ENCODE results near the gene CNTD1.

GRCh38 chr17:42751628-42752027, 47.0 kb upstream of the CNTD1 start:
- TF ChIP-seq CTCF (IDR thresholded peaks at IDR 0.05) (no peak), POLR2A (IDR thresholded peaks at IDR 0.05) (no peak), EP300 (IDR thresholded peaks at IDR 0.05) (no peak)

Data from tibial nerve (tissue), 4 donors.